ENCODE measurements around the gene NEDD9.

NEDD9 gene

DNA sequence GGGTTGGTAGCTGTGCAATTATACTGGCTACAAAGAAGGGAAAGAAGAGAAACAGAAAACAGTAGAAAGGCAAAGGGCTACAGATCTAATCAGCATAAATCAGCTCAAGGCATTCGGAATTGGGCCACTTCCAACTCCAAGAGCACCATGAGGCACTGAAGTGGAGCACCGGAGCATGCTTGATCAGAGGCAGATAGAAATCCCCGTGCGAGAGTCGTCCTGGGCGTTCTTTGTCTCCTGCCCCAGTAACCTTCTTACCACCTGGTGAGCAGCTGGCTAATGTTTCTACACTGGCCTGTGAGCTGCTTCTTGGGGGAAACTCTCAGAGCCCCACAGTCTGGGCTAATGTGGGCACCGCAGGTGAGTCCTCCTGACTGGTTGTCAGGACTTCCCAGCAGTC is 16.7 kb downstream of the NEDD9 start:
- peaks cover 20% of the 10 kb centered on the region for H3K79me2 ChIP-seq (ENCODE audit: control insufficient read depth, insufficient read depth, low read length, unreplicated experiment)
- H3K27me3 ChIP-seq (ENCODE audit: insufficient read depth, low read length) = no peaks in the 10 kb centered on the region
- H3K36me3 ChIP-seq (ENCODE audit: insufficient read depth, low read length) = peaks cover 4% of the 10 kb centered on the region; the same call in 1 of the 2 replicates
- H3K27ac ChIP-seq (ENCODE audit: low read depth, low read length) = no peak overlapping the region
- H2AFZ ChIP-seq (ENCODE audit: low read length, unreplicated experiment) = no peak overlapping the region
- H3K4me1 ChIP-seq (ENCODE audit: control insufficient read depth, insufficient read depth, low read length, unreplicated experiment) = peaks cover 31% of the 10 kb centered on the region
- no peak overlapping the region for H3K4me3 ChIP-seq (ENCODE audit: low read depth, low read length)

DNA sequence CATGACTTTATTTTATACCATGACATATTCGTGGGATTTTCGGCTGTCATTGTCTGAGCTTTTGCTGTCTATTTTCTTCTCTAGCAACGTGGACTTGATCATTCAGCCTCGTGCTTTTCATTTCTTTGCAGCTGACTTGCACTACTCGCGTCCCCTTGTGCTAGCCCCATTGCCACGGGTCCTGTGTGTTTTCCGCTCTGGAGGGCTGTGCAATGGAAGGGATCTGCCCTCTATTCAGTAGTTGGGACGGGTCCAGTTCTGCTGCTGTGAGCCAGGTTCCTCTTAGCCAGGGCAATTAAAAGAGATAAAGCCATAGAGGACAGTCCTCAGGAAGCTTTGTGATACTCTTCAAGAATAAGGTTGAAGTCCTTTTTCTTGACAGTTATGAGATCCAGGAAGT is 17.6 kb downstream of the NEDD9 start:
- Histone ChIP-seq H3K4me1 (ENCODE audit: control insufficient read depth, insufficient read depth, low read length, unreplicated experiment) (peaks cover 40% of the 10 kb centered on the region), H3K27ac (ENCODE audit: low read depth, low read length) (no peak overlapping the region), H3K27me3 (ENCODE audit: insufficient read depth, low read length) (no peaks in the 10 kb centered on the region), H2AFZ (ENCODE audit: low read length, unreplicated experiment) (no peak overlapping the region), H3K79me2 (ENCODE audit: control insufficient read depth, insufficient read depth, low read length, unreplicated experiment) (peaks cover 12% of the 10 kb centered on the region), H3K4me3 (ENCODE audit: low read depth, low read length) (no peak overlapping the region), H3K36me3 (ENCODE audit: insufficient read depth, low read length) (peaks cover 4% of the 10 kb centered on the region; the same call in 1 of the 2 replicates)

DNA sequence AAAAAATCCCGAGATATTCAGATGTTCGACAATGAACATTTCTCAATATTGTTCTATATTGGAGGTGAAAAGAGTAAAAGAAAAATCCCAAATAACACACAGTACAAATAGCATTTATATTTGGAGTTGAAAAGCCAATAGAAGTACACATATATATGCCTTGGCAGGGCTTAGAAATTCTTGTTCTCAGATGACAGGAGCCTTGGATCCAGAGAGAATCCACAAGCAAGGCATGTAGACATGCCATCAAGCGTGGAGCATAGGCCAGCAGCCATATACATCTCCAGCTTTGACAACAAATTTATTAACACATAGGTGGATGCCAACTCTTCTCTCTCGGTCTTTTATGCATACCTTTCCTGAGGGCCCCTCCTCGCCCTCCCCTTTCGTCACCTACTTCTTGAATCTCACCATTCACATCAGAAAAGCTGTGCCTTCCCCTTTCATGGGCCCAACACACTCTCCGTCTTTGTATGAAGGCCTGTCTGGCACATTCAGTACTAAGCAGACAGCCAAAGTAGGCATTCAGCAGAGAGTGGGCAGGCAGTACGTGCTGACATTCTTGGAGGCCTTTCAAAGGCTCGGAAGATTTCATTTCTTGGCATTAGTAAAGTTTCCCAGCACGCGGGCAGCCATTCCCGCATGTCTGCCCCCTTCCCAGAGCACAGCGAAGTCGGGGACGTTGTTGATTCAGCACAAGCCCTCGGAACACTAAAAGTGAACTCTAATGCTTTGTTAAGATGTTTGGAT is 18.2 kb downstream of the NEDD9 start:
- peaks cover 11% of the 10 kb centered on the region for H3K79me2 ChIP-seq (ENCODE audit: control insufficient read depth, insufficient read depth, low read length, unreplicated experiment)
- H3K27ac ChIP-seq (ENCODE audit: low read depth, low read length) = peak overlapping the region; percentile 99
- H3K4me3 ChIP-seq (ENCODE audit: low read depth, low read length) = no peak overlapping the region
- H3K27me3 ChIP-seq (ENCODE audit: insufficient read depth, low read length) = no peaks in the 10 kb centered on the region
- H3K4me1 ChIP-seq (ENCODE audit: control insufficient read depth, insufficient read depth, low read length, unreplicated experiment) = peaks cover 45% of the 10 kb centered on the region
- H2AFZ ChIP-seq (ENCODE audit: low read length, unreplicated experiment) = no peak overlapping the region
- peaks cover 4% of the 10 kb centered on the region; the same call in 1 of the 2 replicates for H3K36me3 ChIP-seq (ENCODE audit: insufficient read depth, low read length)

DNA sequence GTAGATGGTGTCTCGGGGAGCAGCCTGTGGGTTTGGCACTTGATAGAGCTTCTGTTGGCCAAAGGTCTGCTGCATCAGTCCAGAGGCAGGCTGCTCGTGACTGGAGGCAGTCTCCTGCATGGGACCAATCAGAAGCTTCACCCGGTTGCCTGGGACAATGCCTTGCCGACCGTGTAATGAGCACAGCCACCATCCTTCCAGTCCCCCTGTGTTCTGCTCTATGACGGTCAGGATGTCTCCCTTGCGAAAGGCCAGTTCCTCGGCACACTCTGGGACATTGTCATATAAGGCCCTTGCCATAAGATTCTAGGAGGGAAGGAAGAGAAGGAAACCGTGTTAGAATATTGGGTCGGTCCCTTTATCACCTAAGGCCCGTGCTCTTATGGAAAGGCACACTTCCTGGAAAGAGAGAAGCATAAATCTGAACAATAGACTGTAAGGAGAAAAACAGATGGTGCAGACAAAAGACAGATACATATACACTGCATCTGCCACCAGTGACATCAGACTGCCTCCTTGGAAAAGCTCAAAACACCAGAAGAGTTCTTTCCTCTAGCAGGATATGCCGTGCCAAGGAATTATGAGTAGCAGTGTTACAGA is 18.9 kb downstream of the NEDD9 start:
- Histone ChIP-seq H3K27ac (ENCODE audit: low read depth, low read length) (peak overlapping the region; percentile 99), H3K4me1 (ENCODE audit: control insufficient read depth, insufficient read depth, low read length, unreplicated experiment) (peaks cover 53% of the 10 kb centered on the region), H3K79me2 (ENCODE audit: control insufficient read depth, insufficient read depth, low read length, unreplicated experiment) (peaks cover 10% of the 10 kb centered on the region), H3K4me3 (ENCODE audit: low read depth, low read length) (no peak overlapping the region), H2AFZ (ENCODE audit: low read length, unreplicated experiment) (no peak overlapping the region), H3K27me3 (ENCODE audit: insufficient read depth, low read length) (no peaks in the 10 kb centered on the region), H3K36me3 (ENCODE audit: insufficient read depth, low read length) (peaks cover 4% of the 10 kb centered on the region; the same call in 1 of the 2 replicates)

DNA sequence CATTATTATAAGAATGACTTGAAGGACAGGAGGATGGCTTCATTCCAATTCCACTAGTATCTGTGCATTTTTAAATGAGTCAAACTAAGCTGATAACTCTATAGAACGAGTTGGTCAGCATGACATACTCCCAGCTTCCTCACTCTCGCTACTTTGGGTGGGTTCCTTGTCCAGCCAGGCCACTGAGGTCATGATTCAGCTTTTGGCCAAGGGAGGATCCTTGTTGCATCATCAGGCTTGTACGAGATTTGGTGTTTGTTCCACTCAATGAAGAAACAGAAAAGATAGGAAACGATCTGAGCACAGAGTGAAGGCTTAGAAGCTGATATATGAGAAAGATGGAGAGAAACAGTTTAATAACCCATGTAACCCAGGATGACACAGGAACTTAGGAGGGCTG is 19.8 kb downstream of the NEDD9 start:
- Histone ChIP-seq H2AFZ (ENCODE audit: low read length, unreplicated experiment) (no peak overlapping the region), H3K79me2 (ENCODE audit: control insufficient read depth, insufficient read depth, low read length, unreplicated experiment) (peaks cover 10% of the 10 kb centered on the region), H3K36me3 (ENCODE audit: insufficient read depth, low read length) (peaks cover 4% of the 10 kb centered on the region; the same call in 1 of the 2 replicates), H3K27me3 (ENCODE audit: insufficient read depth, low read length) (no peaks in the 10 kb centered on the region), H3K4me1 (ENCODE audit: control insufficient read depth, insufficient read depth, low read length, unreplicated experiment) (peaks cover 61% of the 10 kb centered on the region), H3K27ac (ENCODE audit: low read depth, low read length) (peak overlapping the region; percentile 99), H3K4me3 (ENCODE audit: low read depth, low read length) (no peak overlapping the region)

DNA sequence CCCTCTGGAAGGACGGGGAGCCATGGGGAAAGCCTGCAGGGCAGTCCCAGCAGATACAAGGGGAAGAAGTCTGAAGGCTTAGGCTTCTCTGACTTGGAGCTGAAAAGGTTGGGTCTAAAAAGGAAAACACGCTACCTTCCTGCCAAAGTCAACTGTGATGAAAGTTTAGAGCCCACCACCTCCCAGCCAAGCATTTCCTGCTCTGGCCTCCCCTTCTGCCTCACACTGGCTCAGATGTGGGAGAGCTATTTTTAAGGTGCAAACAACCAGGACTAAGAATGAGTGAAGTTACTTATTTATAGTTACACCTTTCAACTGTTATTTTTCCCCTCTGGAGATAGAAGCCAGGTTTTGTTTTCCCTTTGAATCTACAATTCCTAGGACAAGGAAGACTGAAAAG is 21.2 kb downstream of the NEDD9 start:
- H3K79me2 ChIP-seq (ENCODE audit: control insufficient read depth, insufficient read depth, low read length, unreplicated experiment) = peaks cover 10% of the 10 kb centered on the region
- H2AFZ ChIP-seq (ENCODE audit: low read length, unreplicated experiment) = no peak overlapping the region
- peak overlapping the region; percentile 99 for H3K27ac ChIP-seq (ENCODE audit: low read depth, low read length)
- H3K36me3 ChIP-seq (ENCODE audit: insufficient read depth, low read length) = no peaks in the 10 kb centered on the region
- no peak overlapping the region for H3K4me3 ChIP-seq (ENCODE audit: low read depth, low read length)
- H3K27me3 ChIP-seq (ENCODE audit: insufficient read depth, low read length) = no peaks in the 10 kb centered on the region
- peaks cover 73% of the 10 kb centered on the region for H3K4me1 ChIP-seq (ENCODE audit: control insufficient read depth, insufficient read depth, low read length, unreplicated experiment)

DNA sequence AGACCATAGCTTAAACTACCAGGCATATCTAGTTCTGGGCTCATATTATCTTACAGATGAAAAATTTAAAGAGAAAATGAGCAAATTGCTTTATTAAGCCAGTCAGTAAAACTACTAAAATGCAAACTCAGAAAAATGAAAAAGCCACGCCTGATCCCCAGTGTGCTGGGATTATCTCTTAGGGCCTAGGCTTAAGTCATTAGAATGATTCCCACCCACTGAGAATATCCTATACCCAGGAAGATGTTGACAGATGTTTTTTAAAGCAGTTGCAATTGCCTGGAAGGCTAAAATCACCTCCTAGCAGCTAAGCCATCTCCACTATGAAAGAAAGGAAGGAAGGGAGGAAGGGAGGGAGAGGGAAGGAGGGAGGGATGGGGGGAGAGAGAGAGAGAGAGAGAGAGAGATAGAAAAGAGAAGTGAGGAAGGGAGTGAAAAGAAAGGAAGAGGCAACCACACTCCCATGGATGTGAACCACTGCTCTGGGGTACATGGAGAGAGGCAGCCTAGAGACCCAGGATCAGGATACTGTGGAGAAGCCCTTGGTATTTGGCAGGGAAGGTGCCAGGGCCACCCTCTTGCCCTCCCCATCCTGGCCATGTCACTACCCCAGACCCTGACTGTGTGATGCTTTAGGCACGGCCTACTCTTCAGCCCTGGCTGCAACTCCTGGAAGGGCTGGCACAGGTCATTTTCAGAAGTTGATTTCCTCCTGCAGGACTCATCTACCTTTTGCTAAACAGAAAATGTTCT is 21.9 kb downstream of the NEDD9 start:
- Histone ChIP-seq H2AFZ (ENCODE audit: low read length, unreplicated experiment) (no peak overlapping the region), H3K4me3 (ENCODE audit: low read depth, low read length) (no peak overlapping the region), H3K4me1 (ENCODE audit: control insufficient read depth, insufficient read depth, low read length, unreplicated experiment) (peaks cover 74% of the 10 kb centered on the region), H3K36me3 (ENCODE audit: insufficient read depth, low read length) (no peaks in the 10 kb centered on the region), H3K27ac (ENCODE audit: low read depth, low read length) (peak overlapping the region; percentile 99), H3K27me3 (ENCODE audit: insufficient read depth, low read length) (no peaks in the 10 kb centered on the region), H3K79me2 (ENCODE audit: control insufficient read depth, insufficient read depth, low read length, unreplicated experiment) (peaks cover 10% of the 10 kb centered on the region)

DNA sequence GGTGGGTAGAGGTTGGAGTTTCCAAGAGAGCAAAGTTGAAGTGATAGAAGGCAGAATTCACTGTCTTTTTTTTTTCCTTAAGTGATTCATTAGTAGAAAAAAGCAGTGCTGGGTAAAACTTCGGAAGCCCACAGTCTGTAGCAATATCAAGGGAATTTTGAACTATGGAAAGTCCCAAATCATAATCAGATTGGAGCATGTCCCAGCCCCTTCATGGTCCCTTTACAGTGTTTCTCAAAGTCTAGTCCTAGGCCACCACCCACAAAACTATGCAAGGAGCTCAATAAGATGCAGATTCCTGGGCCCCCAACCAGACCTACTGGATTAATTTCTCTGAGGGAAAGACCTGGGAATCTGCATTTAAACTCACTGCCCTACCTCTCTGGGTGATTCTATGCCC is 22.6 kb downstream of the NEDD9 start:
- no peaks in the 10 kb centered on the region for H3K27me3 ChIP-seq (ENCODE audit: insufficient read depth, low read length)
- H3K79me2 ChIP-seq (ENCODE audit: control insufficient read depth, insufficient read depth, low read length, unreplicated experiment) = peaks cover 10% of the 10 kb centered on the region
- no peak overlapping the region for H2AFZ ChIP-seq (ENCODE audit: low read length, unreplicated experiment)
- H3K4me3 ChIP-seq (ENCODE audit: low read depth, low read length) = no peak overlapping the region
- peaks cover 74% of the 10 kb centered on the region for H3K4me1 ChIP-seq (ENCODE audit: control insufficient read depth, insufficient read depth, low read length, unreplicated experiment)
- H3K36me3 ChIP-seq (ENCODE audit: insufficient read depth, low read length) = no peaks in the 10 kb centered on the region
- H3K27ac ChIP-seq (ENCODE audit: low read depth, low read length) = peak overlapping the region; percentile 99

DNA sequence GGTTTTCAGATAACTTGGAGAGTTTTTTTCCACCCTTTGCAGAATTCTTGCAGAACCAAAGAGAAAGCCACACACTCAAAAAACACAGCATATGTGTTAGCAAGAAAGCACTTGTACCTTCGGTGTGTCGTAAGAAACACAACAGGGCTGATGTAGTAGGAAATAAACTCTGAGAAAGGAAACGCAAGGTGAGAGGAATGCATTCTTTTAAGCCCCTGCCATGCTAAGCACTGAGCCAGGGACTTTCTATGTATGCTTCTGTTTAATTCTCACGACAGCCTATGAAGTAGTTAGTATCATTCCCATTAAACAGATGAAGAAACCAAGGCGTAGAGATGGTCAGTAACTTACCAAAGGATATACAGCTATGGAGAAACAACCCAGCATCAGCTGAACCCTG is 23.1 kb downstream of the NEDD9 start:
- peak overlapping the region; percentile 99 for H3K27ac ChIP-seq (ENCODE audit: low read depth, low read length)
- H3K79me2 ChIP-seq (ENCODE audit: control insufficient read depth, insufficient read depth, low read length, unreplicated experiment) = peaks cover 10% of the 10 kb centered on the region
- no peaks in the 10 kb centered on the region for H3K27me3 ChIP-seq (ENCODE audit: insufficient read depth, low read length)
- no peak overlapping the region for H3K4me3 ChIP-seq (ENCODE audit: low read depth, low read length)
- no peak overlapping the region for H2AFZ ChIP-seq (ENCODE audit: low read length, unreplicated experiment)
- peaks cover 74% of the 10 kb centered on the region for H3K4me1 ChIP-seq (ENCODE audit: control insufficient read depth, insufficient read depth, low read length, unreplicated experiment)
- H3K36me3 ChIP-seq (ENCODE audit: insufficient read depth, low read length) = no peaks in the 10 kb centered on the region

DNA sequence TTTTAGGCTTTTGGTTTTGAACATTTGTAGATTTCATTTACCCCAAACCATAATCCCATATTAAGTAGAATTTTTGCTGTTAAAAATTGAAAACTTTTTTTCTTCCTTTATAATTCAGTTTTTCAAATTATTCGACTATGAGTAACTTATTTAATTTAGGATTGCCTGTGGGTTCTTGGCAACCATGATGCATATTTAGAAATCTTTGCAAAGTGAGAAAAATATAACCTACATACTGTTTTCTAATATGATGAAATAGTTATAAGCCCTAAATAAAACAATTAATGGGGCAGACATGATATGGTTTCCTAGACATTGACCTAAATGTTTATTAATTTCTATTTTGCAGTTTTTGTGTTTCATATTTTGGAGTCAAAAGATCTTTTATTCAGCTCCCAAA is 23.6 kb downstream of the NEDD9 start:
- Histone ChIP-seq H3K27ac (ENCODE audit: low read depth, low read length) (peak overlapping the region; percentile 99), H3K36me3 (ENCODE audit: insufficient read depth, low read length) (no peaks in the 10 kb centered on the region)

More for the DNA sequence above, 23.6 kb downstream of the NEDD9 start:
- Histone ChIP-seq H2AFZ (ENCODE audit: low read length, unreplicated experiment) (no peak overlapping the region), H3K4me1 (ENCODE audit: control insufficient read depth, insufficient read depth, low read length, unreplicated experiment) (peaks cover 73% of the 10 kb centered on the region), H3K79me2 (ENCODE audit: control insufficient read depth, insufficient read depth, low read length, unreplicated experiment) (peaks cover 10% of the 10 kb centered on the region), H3K27me3 (ENCODE audit: insufficient read depth, low read length) (no peaks in the 10 kb centered on the region), H3K4me3 (ENCODE audit: low read depth, low read length) (no peak overlapping the region)
